GM20000 (cell line): Measurements from ENCODE around the gene SUPT3H.
"Not testable (repeated sequence)": the region's sequence is repeated elsewhere in the genome, so short reads cannot be mapped to it uniquely, and the experiment has no call there.

Experiments
- DNase-seq: peaks from one replicate; pipeline ENCODE4 v3.0.0; 2012; ENCODE audit warnings: low spot score
- CTCF ChIP-seq: IDR thresholded peaks from 2 replicates; pipeline ENCODE4 v1.5.1; 2012; ENCODE audit warnings: mild to moderate bottlenecking, control low read depth; ENCODE audit errors: extremely low read depth, missing control alignments

Gene SUPT3H

GRCh38 chr6:45044086-45044485, 333.6 kb downstream of the SUPT3H start:
- no peak for DNase-seq
- TF ChIP-seq CTCF, result no peak

GRCh38 chr6:45042673-45043072, 335.1 kb downstream of the SUPT3H start:
- not testable (repeated sequence) for DNase-seq

- DNase-seq, result no peak
- no peak for TF ChIP-seq CTCF
Measured at GRCh38 chr6:45038226-45038625, 339.5 kb downstream of the SUPT3H start.

- TF ChIP-seq CTCF, result no peak
Measured at GRCh38 chr6:45036103-45036502, 341.6 kb downstream of the SUPT3H start.

GRCh38 chr6:45032426-45032825, 345.3 kb downstream of the SUPT3H start:
- no peak for TF ChIP-seq CTCF
- no peak for DNase-seq

More at GRCh38 chr6:45036103-45036502, 341.6 kb downstream of the SUPT3H start:
- no peak for DNase-seq

- no peak for TF ChIP-seq CTCF
- no peak for DNase-seq
Measured at GRCh38 chr6:45031601-45032000, 346.1 kb downstream of the SUPT3H start.

- TF ChIP-seq CTCF, result no peak
Measured at GRCh38 chr6:45027126-45027525, 350.6 kb downstream of the SUPT3H start.

GRCh38 chr6:45026003-45026516, 351.7 kb downstream of the SUPT3H start:
- TF ChIP-seq CTCF, result no peak
- DNase-seq, result no peak

More at GRCh38 chr6:45027126-45027525, 350.6 kb downstream of the SUPT3H start:
- no peak for DNase-seq
